HG03469 (cell line): ENCODE data around the gene LSP1.
"Not testable (repeated sequence)": the region's sequence is repeated elsewhere in the genome, so short reads cannot be mapped to it uniquely, and the experiment has no call there.

ENCODE experiments used
- ATAC-seq: cut with Tn5 transposase; IDR thresholded peaks from one replicate; pipeline ENCODE4 v1.9.1; 2021; ENCODE audit warnings: mild to moderate bottlenecking, moderate library complexity, moderate number of reproducible peaks; ENCODE audit not compliant: unreplicated experiment

LSP1 gene

GRCh38 chr11:1937616-1938342 is 84.9 kb downstream of the LSP1 start:
- no peak for ATAC-seq

DNA sequence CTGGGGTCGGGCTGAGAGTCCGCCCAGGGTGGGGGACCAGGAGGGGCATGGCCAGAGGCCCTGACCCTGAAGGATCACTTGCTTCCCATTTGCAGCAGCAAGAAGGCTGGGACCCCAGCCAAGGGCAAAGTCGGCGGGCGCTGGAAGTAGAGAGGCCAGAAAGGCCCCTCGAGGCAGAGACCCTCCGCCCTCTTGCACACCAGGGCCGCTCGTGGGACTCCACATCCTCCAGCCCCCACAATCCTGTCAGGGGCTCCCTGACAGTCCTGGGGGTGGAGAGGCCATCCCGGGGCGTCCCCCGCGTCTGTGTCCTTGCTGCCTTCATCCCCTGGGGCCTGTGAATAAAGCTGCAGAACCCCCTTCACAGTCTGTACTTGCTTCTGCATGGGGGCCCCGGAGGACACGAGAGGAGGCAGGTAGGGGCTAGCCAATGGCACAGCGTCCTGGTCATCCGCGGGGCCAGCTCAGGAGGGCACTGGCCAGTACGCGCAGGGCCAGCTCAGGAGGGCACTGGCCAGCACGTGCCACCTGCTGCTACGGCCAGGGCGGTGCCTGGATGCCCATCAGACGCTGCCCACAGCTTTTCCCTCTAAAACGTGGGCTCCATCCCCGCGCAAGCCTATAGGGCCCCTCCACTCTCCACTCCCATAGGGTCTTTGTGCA is 85.6 kb downstream of the LSP1 start:
- no peak for ATAC-seq

DNA sequence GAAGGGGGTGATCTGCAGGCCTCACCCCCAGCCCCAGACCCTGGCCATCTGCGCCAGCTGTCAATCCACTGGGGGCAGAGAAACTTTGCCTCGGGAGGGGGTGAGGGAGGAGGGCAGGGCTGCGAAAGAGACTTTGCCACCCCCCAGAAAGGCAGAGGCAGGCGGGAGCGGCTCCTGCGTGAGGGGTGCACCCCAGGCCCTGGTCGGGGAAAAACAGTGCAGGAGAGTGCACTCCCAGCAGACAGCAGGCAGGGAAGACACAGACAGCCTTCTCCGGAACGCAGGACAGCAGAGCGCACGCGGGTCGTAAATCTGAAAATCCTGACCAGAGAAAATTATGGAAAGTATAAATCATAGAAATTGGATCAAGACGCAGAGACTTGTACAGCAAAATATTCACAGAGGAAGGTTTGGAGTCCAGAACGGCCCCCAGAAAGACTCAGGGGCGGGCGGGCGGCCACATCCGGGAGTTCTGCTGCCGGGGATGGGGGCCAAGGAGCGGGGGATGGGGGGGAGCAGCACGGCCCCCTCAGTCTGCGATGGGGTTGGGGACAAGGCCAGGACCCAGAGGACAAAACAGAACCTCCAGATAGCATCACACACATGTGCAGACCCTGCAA is 86.2 kb downstream of the LSP1 start:
- ATAC-seq, result no peak

DNA sequence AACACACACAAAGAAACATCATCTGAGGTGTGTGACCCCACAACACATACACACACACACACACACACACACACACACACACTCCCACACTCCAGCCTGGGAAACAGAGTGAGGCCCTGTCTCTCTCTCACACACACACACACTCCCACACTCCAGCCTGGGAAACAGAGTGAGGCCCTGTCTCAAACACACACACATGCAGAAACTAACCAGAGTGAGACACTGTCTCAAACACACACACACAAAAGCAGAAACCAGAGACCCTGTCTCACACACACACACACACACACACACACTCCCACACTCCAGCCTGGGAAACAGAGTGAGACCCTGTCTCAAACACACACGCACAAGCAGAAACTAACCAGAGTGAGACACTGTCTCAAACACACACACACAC is 86.9 kb downstream of the LSP1 start:
- not testable (repeated sequence) for ATAC-seq
